GM18870 (cell line): Measurements from ENCODE around the gene CILP.

Experiments used
- ATAC-seq: cut with Tn5 transposase; IDR thresholded peaks from one replicate; pipeline ENCODE4 v1.9.1; 2021; ENCODE audit warnings: moderate library complexity; ENCODE audit not compliant: unreplicated experiment

Gene CILP

GRCh38 chr15:65147902-65148301 lies 63.4 kb downstream of the CILP start:
- ATAC-seq = no peak

GRCh38 chr15:65146438-65146837 lies 64.8 kb downstream of the CILP start:
- ATAC-seq = no peak
